PC-3 (cell line): ENCODE results near the gene RFK. TPM values are rescaled to one million over a fixed set of nuclear protein-coding genes. Genes with fewer than 3 reads are reported as not detected.

Source experiments
- ATAC-seq: fragments of 200-7000 bp; cut with Tn5 transposase; 2 replicates; pipeline ENCODE4 v1.9.1; 2020; ENCODE audit warnings: mild to moderate bottlenecking, moderate library complexity
- BruUV-seq: library from RNA; stranded (reverse); fragments of 400-500 nt; replicated peaks from 2 replicates; lab custom pipeline; 2021; lab: Mats Ljungman, UMichigan
- CTCF ChIA-PET: fragments of 300-600 bp; sonication (Branson Sonifier 250); formaldehyde crosslinking; loops from one replicate; lab custom pipeline; 2022; ENCODE audit warnings: antibody characterized with exemption; lab: Charles Lee
- POLR2A ChIA-PET: fragments of 300-600 bp; sonication (Branson Sonifier 250); formaldehyde crosslinking; loops from one replicate; lab custom pipeline; 2022; ENCODE audit warnings: antibody characterized with exemption; ENCODE audit not compliant: unreplicated experiment; lab: Charles Lee
- DNase-seq: peaks from one replicate; pipeline ENCODE4 v3.0.0-alpha.2; 2015
- H2AFZ ChIP-seq: fragments of 300-600 bp; sonication (generic); 2 replicates; pipeline ENCODE4 v1.6.0; 2016; ENCODE audit warnings: antibody characterized with exemption, low read length
- H3F3A ChIP-seq: fragments of 300-600 bp; sonication (generic); one replicate; pipeline ENCODE4 v1.6.0; 2017; ENCODE audit warnings: antibody characterized with exemption, low read length, control low read depth, mild to moderate bottlenecking; ENCODE audit not compliant: unreplicated experiment
- H3K27ac ChIP-seq: fragments of 300-600 bp; sonication (generic); 2 replicates; pipeline ENCODE4 v1.5.1; 2016; ENCODE audit warnings: mild to moderate bottlenecking, low read length
- H3K27me3 ChIP-seq: fragments of 300-600 bp; sonication (generic); 2 replicates; pipeline ENCODE4 v1.6.1; 2016; ENCODE audit warnings: low read length, mixed read lengths
- H3K36me3 ChIP-seq: fragments of 300-600 bp; sonication (generic); 2 replicates; pipeline ENCODE4 v1.6.1; 2016; ENCODE audit warnings: low read depth, mixed run types, low read length, mixed read lengths
- H3K4me1 ChIP-seq: fragments of 300-600 bp; sonication (generic); 2 replicates; pipeline ENCODE4 v1.5.1; 2016; ENCODE audit warnings: low read length; ENCODE audit not compliant: insufficient read depth
- H3K4me2 ChIP-seq: fragments of 300-600 bp; sonication (generic); 2 replicates; pipeline ENCODE4 v1.6.0; 2016; ENCODE audit warnings: low read length
- H3K4me3 ChIP-seq: fragments of 300-600 bp; sonication (generic); 2 replicates; pipeline ENCODE4 v1.5.1; 2016; ENCODE audit warnings: mild to moderate bottlenecking, low read length, mixed read lengths
- H3K79me2 ChIP-seq: fragments of 300-600 bp; sonication (generic); 2 replicates; pipeline ENCODE4 v1.6.1; 2017; ENCODE audit warnings: low read length, mixed read lengths
- H3K9ac ChIP-seq: fragments of 300-600 bp; sonication (generic); 2 replicates; pipeline ENCODE4 v1.6.0; 2016; ENCODE audit warnings: mild to moderate bottlenecking, low read length
- H3K9me2 ChIP-seq: fragments of 300-600 bp; sonication (generic); replicated peaks from 2 replicates; pipeline ENCODE4 v1.6.1; 2016; ENCODE audit warnings: mixed run types, low read length, mixed read lengths
- H3K9me3 ChIP-seq: fragments of 300-600 bp; sonication (generic); 2 replicates; pipeline ENCODE4 v1.6.1; 2016; ENCODE audit warnings: low read length, mixed read lengths
- H4K20me1 ChIP-seq: fragments of 300-600 bp; sonication (generic); 2 replicates; pipeline ENCODE4 v1.6.1; 2016; ENCODE audit warnings: low read length, mixed read lengths
- EZH2 ChIP-seq: fragments of 300-600 bp; sonication (generic); IDR thresholded peaks from one replicate; pipeline ENCODE4 v1.6.1; 2017; ENCODE audit warnings: antibody characterized with exemption, mild to moderate bottlenecking, low read length; ENCODE audit not compliant: unreplicated experiment
- EZH2phosphoT487 ChIP-seq: fragments of 300-600 bp; sonication (generic); IDR thresholded peaks from 2 replicates; pipeline ENCODE4 v1.6.1; 2018; ENCODE audit warnings: mild to moderate bottlenecking, antibody characterized with exemption, low read length, borderline replicate concordance
- intact Hi-C: fragments of 100-400 bp; cut with micrococcal nuclease; formaldehyde crosslinking; loops from 2 replicates; pipeline ENCODE4 v1.9.0; 2023
- total RNA-seq: library from RNA; depleted of rRNA; stranded (reverse); fragments of >200 nt; gene quantifications from 2 replicates; pipeline ENCODE4 v1.2.3, GENCODE V29; 2014
- TF ChIP-seq, protein P1 (sequence below): fragments of 300-600 bp; sonication (generic); conservative IDR thresholded peaks from 2 replicates; pipeline ENCODE4 v1.5.1; 2017; ENCODE audit warnings: antibody characterized with exemption, low read depth, mild to moderate bottlenecking, low read length

Gene RFK
- total RNA-seq, 1 experiment from 2014 or later, result 8.1 TPM

DNA sequence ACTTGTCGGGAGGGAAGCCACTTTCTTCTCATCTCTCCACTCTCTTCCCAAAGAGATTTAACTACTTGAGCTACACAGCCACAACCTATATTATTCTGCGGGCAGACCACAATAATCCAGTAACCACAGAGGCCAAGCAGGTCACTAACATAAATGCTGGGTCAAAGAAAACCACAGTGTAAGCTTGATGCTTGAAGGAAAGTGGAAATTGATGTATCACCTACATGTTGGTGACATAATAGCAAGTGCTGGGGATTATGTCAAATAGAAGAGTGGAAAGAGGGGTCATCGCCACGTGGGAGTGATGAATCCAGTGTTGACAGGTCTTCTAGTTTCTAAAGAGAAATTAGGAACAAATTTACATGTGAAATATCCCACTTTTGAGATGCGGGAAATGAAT is 40.9 kb downstream of the RFK start:
- no peaks in the 10 kb centered on the region for H3K9me2 ChIP-seq
- H3K27ac ChIP-seq, result no peak overlapping the region
- H3K79me2 ChIP-seq, result no peaks in the 10 kb centered on the region
- DNase-seq, result peak; percentile 6
- no peaks in the 10 kb centered on the region for H3K27me3 ChIP-seq
- H3K4me1 ChIP-seq, result no peaks in the 10 kb centered on the region
- TF ChIP-seq EZH2phosphoT487 (no peak), EZH2 (no peak)
- TF ChIP-seq, protein P1, sequence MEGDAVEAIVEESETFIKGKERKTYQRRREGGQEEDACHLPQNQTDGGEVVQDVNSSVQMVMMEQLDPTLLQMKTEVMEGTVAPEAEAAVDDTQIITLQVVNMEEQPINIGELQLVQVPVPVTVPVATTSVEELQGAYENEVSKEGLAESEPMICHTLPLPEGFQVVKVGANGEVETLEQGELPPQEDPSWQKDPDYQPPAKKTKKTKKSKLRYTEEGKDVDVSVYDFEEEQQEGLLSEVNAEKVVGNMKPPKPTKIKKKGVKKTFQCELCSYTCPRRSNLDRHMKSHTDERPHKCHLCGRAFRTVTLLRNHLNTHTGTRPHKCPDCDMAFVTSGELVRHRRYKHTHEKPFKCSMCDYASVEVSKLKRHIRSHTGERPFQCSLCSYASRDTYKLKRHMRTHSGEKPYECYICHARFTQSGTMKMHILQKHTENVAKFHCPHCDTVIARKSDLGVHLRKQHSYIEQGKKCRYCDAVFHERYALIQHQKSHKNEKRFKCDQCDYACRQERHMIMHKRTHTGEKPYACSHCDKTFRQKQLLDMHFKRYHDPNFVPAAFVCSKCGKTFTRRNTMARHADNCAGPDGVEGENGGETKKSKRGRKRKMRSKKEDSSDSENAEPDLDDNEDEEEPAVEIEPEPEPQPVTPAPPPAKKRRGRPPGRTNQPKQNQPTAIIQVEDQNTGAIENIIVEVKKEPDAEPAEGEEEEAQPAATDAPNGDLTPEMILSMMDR, result no peak
- no peak overlapping the region for H3K4me2 ChIP-seq
- no peak overlapping the region for H3K4me3 ChIP-seq
- ATAC-seq, result no peak
- CTCF ChIA-PET, result no interaction called here
- BruUV-seq, result no TSS peak
- intact Hi-C loops, result no loop called here
- no peaks in the 10 kb centered on the region for H4K20me1 ChIP-seq
- H3K9me3 ChIP-seq, result no peaks in the 10 kb centered on the region
- H3K36me3 ChIP-seq, result no peaks in the 10 kb centered on the region
- POLR2A ChIA-PET, result no interaction called here
- H2AFZ ChIP-seq, result no peak overlapping the region
- H3K9ac ChIP-seq, result no peak overlapping the region
- H3F3A ChIP-seq, result no peaks in the 10 kb centered on the region

DNA sequence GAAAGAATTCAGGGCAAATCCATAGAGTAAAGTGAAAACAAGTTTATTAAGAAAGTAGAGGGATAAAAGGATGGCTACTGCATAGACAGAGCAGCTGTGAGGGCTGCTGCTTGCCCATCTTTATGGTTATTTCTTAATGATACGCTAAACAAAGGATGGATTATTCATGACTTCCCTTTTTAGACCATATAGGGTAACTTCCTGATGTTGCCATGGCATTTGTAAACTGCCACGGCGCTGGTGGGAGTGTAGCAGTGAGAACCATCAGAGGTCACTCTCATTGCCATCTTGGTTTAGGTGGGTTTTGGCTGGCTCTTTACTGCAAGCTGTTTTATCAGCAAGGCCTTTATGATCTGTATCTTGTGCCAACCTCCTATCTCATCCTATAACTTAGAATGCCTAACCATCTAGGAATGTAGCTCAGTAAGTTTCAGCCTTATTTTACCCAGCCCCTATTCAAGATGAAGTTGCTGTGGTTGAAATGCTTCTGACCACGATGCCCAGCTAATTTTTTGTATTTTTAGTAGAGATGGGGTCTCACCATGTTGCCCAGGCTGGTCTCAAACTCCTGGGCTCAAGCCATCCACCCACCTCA is 42.1 kb downstream of the RFK start:
- BruUV-seq, result no TSS peak
- Histone ChIP-seq H4K20me1 (no peaks in the 10 kb centered on the region), H3K27ac (no peak overlapping the region), H3K4me3 (no peak overlapping the region), H3K4me1 (no peaks in the 10 kb centered on the region), H3K9ac (no peak overlapping the region), H2AFZ (no peak overlapping the region), H3F3A (no peaks in the 10 kb centered on the region), H3K79me2 (no peaks in the 10 kb centered on the region), H3K4me2 (no peak overlapping the region), H3K36me3 (no peaks in the 10 kb centered on the region), H3K9me2 (no peaks in the 10 kb centered on the region), H3K27me3 (no peaks in the 10 kb centered on the region), H3K9me3 (no peaks in the 10 kb centered on the region)
- no peak for DNase-seq
- ChIA-PET POLR2A (no interaction called here), CTCF (no interaction called here)
- intact Hi-C loops, result no loop called here
- no peak for ATAC-seq
- TF ChIP-seq EZH2phosphoT487 (no peak), EZH2 (no peak)
- TF ChIP-seq, protein P1, result no peak

DNA sequence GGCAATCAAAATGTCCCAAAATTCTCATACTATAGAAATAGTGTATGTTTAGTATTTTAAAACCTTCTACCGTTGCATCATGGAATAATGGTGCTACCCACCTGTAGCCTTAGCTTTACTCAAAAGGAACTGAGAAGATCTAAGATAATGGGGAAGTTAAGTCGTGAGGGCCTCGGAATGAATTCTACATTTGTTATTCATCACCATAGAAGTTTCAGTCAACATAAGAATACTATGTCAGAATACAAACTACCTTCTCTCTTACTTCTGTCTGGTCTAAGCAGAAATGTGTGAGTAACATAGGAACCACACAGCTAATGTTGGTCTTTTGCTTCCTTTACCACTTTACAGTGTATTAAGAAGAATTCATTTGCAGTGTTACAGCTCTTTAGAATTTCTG is 43.2 kb downstream of the RFK start:
- H3K4me1 ChIP-seq, result no peaks in the 10 kb centered on the region
- H4K20me1 ChIP-seq, result no peaks in the 10 kb centered on the region
- H3K79me2 ChIP-seq, result no peaks in the 10 kb centered on the region
- H3K36me3 ChIP-seq, result no peaks in the 10 kb centered on the region
- ChIA-PET POLR2A (no interaction called here), CTCF (no interaction called here)
- intact Hi-C loops, result no loop called here
- no peaks in the 10 kb centered on the region for H3K9me3 ChIP-seq
- no peak overlapping the region for H3K4me3 ChIP-seq
- H3K4me2 ChIP-seq, result no peak overlapping the region
- no peaks in the 10 kb centered on the region for H3F3A ChIP-seq
- BruUV-seq, result no TSS peak
- H3K9me2 ChIP-seq, result no peaks in the 10 kb centered on the region
- TF ChIP-seq EZH2, result no peak
- TF ChIP-seq, protein P1, result no peak
- no peak for TF ChIP-seq EZH2phosphoT487
- no peaks in the 10 kb centered on the region for H3K27me3 ChIP-seq
- DNase-seq (no peak), ATAC-seq (no peak)
- H3K27ac ChIP-seq, result no peak overlapping the region
- no peak overlapping the region for H3K9ac ChIP-seq
- H2AFZ ChIP-seq, result no peak overlapping the region
